IPS-NIHi7 (cell line): ENCODE data around the gene RECQL5.
"Not testable (repeated sequence)": the region's sequence is repeated elsewhere in the genome, so short reads cannot be mapped to it uniquely, and the experiment has no call there.

Experiments
- DNase-seq: peaks from one replicate; pipeline ENCODE4 v3.0.0; 2012; ENCODE audit warnings: mixed read lengths; ENCODE audit errors: extremely low spot score

Gene RECQL5

DNA sequence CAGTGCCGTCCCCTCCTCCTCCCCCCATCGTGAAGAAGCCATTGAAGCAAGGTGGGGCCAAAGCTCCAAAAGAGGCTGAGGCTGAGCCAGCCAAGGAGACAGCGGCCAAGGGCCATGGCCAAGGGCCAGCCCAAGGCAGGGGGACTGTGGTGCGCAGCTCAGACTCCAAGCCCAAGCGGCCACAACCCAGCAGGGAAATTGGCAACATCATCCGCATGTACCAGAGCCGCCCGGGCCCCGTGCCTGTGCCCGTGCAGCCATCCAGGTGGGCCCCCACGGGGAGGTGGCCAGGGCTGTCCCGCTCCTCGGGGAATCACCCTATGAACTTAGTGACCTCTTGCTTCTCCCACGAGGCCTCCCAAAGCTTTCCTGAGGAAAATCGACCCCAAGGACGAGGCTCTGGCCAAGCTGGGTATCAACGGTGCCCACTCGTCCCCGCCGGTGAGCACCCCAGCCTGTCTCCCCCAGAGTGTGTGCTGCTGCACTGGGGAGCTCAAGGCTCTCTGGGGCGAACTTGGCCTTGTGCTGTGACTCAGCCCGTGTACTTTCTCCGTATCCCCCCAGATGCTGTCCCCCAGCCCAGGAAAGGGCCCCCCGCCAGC lies 50.3 kb downstream of the RECQL5 start:
- DNase-seq: no peak

DNA sequence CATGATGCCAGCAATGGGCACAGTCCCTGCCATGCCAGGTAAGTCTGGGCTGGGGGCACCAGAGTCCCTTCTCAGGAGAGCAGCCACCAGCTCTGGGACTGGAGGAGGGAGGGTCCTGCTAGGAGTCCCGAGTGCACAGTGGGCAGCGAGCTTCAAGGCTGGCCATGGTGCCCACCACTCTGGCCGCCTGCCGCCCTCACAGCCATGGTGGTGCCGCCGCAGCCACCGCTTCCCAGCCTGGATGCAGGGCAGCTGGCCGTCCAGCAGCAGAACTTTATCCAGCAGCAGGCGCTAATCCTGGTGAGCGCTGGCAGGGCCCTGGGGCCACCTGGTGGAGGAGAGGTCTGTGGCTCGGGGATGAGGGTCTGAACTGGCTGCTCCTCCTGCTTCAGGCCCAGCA lies 51.7 kb downstream of the RECQL5 start:
- no peak for DNase-seq

DNA sequence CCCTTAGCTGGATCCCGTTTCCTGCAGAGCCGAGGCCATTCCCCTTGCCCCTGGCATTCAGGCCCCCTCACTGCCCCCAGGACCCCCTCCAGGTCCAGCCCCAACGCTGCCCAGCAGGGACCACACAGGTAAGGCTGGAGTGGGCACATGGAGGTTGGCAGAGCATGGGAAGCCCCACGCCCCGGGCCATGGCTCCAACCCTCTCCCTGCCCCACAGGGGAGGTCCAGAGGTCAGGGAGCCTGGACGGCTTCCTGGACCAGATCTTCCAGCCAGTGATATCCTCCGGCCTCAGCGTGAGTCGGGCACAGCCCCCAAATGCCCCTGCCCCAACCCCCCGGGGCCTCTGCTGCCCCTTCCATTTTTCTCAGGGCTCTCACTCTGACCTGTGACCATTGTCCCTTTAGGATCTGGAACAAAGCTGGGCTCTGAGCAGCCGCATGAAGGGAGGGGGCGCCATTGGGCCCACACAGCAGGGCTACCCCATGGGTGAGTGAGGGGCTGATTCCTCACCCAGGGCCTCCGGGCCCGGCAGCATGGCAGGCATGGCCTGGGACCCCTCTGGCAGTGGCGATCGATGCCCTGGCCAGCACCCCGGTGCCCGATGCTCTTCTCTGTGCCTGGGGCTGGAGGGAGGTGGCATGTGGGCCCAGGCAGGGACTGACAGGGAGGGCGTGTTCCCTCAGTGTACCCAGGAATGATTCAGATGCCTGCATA lies 52.2 kb downstream of the RECQL5 start:
- DNase-seq: no peak

DNA sequence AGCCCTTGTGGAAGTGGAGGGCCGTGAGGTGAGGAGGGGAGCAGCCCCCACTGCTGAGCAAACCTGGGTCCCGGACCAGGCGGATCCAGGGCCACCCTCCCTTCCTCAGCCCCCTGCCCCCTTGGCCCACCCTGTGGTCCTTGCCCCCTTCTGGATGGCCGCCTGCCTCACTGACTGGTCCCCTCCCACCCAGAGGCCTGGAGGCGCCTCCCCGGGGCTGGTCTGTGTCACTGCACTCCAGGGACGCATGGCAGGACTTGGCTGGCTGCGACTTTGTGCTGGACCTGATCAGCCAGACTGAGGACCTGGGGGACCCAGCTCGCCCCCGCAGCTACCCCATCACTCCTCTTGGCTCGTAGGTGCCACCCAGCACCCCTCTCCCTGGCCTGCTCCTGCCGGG lies 52.9 kb downstream of the RECQL5 start:
- DNase-seq: peak; percentile 79

DNA sequence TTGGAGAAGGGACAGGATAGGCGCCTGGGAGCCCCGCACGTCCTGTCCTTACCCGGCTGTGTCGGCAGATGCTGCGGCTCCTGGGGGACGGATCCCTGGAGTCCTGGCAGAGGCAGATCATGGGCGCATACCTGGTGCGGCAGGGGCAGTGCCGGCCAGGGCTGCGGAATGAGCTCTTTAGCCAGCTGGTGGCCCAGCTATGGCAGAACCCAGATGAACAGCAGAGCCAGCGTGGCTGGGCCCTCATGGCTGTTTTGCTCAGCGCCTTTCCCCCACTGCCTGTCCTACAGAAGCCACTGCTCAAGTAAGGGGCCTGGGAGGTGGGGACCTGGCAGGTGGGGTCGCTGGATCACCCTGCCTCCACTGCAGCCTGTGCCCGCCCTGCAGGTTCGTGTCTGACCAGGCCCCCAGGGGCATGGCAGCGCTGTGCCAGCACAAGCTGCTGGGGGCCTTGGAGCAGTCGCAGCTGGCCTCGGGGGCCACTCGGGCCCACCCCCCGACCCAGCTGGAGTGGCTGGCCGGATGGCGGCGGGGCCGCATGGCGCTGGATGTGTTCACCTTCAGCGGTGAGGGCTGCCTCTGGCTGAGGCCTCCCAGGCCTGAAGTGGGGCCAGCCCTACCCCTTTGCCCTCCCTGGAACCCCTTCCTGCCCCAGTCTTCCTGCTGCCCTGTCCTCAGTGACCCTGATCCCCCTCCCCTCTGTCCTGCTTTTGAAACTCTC lies 53.9 kb downstream of the RECQL5 start:
- DNase-seq: no peak

DNA sequence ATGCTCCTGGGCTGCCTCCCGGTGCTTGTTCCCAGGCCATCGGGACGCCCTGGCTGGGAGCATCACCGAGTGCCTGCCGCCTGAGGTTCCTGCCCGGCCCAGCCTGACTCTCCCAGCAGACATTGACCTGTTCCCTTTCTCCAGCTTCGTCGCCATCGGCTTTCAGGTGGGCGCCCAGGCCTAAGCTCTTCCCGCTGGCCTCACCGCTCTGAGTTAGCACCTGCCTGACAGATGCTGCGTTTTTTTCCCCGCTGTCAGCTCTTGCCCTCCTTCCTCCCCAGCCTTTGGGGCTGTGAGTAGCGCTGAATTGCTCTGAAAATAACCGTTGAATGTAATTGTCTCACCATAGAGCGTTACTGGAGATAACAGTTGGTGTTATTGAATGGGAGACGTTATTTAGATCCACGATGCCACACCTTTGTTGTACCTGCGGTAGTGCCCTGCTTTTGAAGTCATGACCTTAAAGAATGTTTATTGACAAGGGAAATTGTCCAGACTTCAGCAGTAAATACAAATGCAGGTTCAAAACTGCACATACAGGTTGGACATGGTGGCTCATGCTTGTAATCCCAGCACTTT lies 55.0 kb downstream of the RECQL5 start:
- no peak for DNase-seq

DNA sequence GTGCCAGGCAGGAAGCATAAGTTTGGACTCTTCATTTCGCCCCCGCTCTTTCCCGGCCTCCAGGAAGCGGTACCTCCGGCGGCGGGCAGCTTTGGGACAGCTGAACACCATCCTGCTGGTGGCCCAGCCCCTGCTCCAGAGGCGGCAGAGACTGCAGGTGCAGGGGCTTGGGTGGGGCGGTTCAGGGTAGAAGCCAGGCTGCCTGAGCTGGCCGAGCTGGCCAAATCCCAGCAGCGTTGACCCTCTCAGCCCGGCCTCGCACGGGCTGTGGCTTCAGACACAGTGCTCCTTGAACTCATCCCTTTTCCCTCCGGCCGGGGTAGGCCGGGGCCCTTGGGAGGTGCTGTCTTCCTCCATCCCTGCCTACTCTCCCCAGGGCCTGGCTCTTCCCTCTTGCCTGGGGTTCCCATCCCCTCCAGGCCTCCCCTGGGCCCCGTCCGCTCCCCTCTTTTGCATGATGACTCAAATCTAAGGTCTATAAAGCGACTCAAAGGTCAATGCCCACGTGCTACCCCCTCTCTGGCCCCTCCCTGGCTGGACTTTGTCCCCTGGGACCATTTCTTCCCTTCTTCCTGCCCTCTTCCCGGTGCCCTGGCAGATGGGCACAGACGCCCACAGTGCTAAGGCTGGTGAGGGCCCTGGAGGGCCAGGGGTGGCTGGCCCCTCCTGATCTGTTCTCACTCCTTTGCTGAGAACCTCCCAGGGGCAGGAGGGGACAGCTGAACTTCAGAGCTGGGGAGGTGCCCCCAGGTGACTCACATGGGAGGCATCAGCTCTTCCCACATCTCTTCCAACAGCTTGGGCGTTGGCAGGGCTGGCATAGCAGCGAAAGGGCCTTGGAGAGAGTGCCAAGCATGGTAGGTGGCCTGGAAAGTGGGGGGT lies 56.6 kb downstream of the RECQL5 start:
- no peak for DNase-seq

DNA sequence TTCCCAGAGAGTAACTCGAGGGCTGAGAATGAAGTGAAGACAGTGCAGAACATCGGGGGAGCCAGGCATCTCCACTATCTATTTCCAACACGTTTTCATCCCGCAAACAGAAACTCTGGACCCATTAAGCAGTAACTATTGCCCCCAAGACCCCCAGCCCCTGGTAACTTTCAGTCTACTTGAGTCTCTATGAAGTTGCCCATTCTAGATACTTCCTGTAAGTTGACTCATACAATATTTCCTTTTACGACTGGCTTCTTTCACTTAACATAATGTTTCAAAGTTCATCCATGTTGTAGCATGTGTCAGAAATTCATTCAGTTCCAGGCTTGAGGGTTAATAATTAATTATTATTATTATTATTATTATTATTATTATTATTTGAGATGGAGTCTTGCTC lies 59.9 kb downstream of the RECQL5 start:
- DNase-seq: no peak

DNA sequence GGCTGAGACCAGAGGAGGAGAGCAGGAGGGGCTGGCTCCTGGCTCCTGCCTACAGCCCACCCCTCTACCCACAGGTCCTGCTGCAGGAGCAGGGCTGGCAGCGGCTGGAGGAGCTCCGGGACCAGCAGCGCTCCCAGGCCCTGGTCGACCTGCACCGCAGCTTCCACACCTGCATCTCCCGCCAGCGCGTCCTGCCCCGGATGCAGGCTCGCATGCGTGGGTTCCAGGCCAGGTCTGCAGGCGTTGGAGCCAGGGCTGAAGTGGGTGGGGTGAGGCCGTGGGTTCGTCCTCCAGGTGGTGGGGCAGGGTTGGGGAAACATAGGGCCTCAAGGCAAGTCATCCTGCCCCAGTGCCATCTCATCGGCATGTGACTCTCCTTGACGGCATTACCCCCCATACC lies 61.2 kb downstream of the RECQL5 start:
- DNase-seq: no peak

DNA sequence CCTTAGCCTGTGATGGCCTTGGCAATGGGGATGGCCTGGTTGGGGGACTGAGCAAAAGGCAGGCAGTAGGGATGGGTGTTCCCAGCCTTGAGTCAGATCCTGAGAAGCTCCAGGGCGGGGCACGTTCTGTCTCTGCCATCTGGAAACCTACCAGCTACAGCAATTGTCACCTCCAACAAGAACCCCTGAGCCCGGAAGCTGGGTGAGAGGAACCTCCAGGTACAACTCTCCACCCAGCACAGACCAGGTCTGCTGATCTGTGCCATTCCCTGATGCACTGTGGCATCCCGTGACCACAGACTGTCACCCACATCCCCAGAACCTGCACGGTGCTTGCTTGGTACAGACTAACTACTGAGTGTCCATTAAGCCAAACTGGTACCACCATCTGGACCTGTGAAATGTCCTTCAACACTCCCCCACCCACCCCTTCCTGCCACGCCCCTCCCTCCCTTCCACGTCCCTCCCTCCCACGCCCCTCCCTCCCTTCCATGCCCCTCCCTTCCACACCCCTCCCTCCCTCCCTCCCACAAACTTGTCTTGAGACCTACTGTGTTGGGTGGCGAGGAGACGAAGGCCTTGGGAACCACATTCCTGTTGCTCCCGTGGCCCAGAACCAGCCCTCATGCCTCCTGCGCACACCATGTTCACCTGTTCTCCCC lies 62.8 kb downstream of the RECQL5 start:
- no peak for DNase-seq

DNA sequence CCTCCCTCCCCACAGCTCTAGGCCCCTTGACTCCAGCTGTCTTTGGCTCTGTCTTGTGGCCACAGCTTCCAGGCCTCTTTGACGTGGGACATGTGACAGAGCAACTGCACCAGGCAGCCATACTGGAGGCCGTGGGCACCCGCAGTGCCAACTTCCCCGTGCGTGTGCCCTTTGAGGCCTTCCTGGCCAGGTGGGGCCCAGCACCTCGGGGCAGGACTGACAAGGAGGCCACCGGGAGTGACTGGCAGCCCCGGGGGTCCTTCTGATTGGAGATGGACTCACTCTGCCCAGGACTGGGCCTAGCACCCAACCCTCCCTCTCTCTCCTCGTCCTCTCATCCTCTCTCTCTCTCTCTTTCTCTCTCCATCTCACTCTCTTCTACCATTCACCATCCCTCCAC lies 63.8 kb downstream of the RECQL5 start:
- no peak for DNase-seq

DNA sequence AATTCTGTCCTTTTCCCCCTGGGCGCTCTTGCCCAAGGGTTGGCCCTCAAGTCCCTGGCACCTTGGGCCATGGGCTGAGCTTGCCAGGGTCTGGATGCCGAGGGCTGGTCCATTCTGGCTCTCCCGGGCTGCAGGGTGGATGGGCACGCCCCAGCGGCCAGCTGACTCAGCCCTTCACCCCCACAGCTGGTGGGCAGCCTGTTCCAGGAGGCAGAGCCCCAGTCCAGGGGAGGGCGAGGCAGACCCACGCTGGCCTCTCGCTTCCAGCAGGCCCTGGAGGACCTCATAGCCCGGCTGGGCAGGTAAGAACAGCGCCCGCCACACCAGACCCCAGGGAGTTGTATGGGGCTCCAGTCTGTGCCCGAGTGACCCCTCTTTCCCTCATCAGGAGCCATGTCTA lies 64.3 kb downstream of the RECQL5 start:
- DNase-seq: no peak

DNA sequence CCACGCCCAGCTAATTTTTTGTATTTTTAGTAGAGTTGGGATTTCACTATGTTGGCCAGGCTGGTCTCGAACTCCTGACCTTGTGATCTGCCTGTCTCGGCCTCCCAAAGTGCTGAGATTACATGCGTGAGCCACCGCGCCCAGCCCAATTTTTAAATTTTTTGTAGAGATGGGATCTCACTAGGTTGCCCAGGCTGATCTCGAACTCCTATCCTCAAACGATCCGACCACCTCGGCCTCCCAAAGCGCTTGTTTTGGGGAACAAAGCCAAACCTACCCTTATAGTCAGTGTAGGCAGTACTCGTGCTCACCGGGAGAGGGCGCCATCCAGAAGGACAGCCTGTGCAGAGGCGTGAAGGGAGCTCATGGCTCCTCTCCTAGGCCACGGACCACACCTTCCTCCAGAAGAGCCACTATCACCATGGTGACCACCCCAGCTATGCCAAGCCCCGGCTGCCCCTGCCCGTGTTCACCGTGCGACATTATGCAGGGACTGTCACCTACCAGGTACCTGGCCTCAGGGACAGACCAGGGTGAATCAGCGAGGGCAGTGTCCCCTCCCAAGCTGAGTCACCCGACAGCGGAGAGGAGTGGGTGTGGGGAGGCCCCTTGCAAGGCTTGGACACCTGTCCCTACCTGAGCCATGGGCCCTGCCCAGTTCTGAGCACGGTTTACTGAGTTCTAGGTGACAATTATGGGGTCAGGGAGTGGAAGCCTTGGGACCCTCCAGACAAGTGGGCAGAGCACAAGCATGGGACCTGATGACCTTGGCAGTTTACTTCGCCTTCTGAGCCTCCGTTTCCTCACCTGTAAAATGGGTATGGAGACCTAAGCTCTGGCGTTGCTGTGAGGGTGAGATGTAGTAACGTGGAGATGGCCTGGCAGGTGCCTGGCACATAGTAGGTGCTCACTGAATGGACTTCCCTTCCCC lies 65.6 kb downstream of the RECQL5 start:
- peak; percentile 91 for DNase-seq

DNA sequence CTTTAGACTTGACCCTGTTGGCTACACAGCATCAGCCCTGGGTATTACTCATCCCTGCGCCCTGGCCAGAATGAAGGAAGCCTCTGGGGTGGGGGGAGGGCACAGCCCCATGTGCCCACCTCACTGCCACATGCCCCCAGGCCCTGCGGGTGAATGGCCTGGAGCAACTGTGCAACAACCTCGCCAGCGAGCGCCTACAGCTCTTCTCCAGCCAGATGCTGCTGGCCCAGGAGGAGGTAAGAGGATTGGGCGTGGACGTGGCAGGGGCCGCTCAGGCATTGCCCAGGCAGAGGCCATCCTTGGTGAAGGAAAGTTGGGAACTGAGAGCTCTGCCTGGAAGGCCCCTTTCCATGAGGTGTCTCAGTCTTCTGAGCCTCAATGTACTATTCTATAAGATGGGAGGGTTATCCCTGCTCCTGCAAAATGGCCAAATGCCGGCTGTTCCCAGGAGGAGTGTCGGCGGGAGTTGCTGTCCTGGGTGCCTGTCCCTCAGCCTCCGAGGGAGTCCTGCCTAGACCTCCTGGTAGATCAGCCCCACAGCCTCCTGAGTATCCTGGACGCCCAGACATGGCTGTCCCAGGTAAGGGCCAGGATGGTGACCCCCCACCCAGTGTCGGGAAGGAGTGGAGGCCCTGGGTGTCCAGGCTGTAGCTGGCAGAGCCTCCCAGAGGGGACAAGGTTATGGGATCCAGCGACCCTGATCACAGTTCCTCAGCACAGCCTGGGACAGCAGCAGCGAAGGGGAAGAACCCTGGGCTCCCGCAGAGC lies 70.5 kb downstream of the RECQL5 start:
- DNase-seq: no peak

DNA sequence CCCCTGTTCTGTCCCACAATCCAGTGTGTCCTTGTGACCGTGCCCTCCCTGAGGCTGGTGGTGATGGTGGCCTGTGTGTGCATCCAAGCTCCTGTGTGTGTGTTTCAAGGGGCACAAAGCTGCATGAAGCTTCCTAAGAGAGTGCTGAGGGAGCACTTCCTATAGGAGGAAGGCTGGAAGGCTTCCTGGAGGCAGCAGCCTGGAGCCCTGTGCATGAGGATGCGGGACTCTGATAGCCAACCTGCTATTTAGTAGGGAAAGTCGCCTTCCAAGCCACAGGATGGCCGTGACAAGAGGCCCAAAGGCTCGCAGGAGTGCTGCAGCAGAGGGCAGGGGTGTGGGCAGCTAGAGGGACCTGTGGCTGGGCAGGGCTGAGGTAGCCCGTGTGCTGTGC lies 71.0 kb downstream of the RECQL5 start:
- DNase-seq: no peak

DNA sequence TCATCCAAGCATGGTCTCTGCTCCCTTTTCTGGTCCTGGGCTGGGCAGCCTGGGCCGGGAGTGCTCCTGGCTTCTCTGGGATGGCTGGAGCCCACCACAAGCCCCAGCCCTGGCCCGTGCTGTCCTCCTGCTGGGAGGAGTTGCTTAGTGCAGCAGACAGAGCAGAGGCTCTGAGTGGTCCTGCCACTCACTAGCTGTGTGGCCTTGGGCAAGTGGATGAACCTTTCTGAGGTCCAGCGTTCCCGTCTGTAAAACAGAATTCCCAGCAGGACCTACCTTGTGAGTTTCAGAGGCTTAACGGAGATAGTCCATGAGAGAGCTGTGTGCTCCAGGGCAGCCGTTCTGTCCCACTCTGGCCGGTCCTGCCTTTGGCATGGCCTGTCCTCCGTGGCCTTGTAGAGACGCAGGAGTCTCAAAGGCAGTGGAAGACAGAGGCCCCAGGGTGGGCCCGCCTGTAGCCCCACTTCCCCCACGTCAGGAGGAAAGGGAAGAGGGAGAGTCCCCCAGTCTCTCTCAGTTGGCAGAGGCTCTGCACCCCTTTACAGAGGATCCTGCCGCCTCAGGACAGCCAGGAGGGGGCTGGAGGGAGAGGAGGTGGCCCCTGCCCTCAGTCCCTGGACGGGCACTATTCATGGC lies 71.6 kb downstream of the RECQL5 start:
- no peak for DNase-seq

DNA sequence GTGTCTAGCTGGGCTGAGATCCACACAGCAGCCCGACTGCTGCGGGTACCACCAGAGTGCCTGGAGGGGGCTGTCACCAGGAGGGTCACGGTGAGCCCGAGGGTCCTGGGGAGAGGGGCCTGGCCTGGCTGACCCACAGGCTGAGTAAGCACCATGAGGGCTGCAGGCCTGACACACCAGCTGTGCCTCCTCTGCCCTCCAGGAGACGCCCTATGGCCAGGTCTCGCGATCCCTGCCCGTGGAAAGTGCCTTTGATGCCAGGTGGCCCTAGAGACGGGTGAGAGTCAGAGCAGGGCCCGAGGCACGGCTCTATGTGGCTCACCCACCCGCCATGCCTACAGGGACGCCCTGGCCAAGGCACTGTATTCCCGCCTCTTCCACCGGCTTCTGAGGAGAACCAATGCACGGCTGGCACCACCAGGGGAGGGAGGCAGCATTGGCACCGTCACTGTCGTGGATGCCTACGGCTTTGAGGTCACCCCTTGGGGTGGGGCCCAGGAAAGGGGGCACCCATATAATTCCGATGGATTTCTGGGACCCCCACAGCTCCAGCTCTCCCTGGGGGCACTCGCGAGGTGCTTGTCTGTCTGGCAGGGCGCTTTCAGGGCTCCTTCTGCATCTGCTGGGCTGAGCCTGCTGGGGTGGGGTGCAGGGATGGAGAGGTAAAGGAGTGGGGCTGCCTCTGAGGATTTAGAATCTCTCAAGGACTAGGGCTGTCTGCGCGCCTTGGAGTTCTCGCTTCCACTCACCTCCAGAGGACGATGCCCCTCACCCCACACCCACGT lies 72.3 kb downstream of the RECQL5 start:
- DNase-seq: no peak

DNA sequence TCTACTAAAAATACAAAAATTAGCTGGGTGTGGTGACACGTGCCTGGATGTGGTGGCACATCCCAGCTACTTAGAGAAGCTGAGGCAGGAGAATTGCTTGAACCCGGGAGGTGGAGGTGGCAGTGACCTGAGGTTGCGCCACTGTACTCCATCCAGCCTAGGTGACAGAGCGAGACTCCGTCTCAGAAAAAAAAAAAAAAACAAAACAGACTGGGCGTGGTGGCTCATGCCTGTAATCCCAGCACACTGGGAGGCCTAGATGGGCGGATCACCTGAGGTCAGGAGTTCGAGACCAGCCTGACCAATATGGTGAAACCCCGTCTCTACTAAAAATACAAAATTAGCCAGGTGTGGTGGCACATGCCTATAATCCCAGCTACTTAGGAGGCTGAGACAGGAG lies 73.5 kb downstream of the RECQL5 start:
- not testable (repeated sequence) for DNase-seq
